Testis (tissue), 2 donors: ENCODE measurements around the gene UCP1.

Experiments
- POLR2A ChIP-seq: fragments of 450-650 bp; IDR thresholded peaks from one replicate; pipeline ENCODE4 v1.6.1; 2017; ENCODE audit warnings: antibody characterized with exemption, mild to moderate bottlenecking, moderate library complexity
- TF ChIP-seq, protein P1 (sequence below), 3 experiments: fragments of 450-650 bp in 2 of 3; fragments of 200-600 bp in 1 of 3; sonication (generic) in 1 of 3; IDR thresholded peaks; one replicate each; pipeline ENCODE4 v1.5.1; 2016 to 2019; ENCODE audit warnings: antibody characterized with exemption in 3 of 3, mild to moderate bottlenecking in 2 of 3, moderate library complexity in 1 of 3

GRCh38 chr4:140523370-140523856 is 45.3 kb downstream of the UCP1 start:
- TF ChIP-seq, protein P1, sequence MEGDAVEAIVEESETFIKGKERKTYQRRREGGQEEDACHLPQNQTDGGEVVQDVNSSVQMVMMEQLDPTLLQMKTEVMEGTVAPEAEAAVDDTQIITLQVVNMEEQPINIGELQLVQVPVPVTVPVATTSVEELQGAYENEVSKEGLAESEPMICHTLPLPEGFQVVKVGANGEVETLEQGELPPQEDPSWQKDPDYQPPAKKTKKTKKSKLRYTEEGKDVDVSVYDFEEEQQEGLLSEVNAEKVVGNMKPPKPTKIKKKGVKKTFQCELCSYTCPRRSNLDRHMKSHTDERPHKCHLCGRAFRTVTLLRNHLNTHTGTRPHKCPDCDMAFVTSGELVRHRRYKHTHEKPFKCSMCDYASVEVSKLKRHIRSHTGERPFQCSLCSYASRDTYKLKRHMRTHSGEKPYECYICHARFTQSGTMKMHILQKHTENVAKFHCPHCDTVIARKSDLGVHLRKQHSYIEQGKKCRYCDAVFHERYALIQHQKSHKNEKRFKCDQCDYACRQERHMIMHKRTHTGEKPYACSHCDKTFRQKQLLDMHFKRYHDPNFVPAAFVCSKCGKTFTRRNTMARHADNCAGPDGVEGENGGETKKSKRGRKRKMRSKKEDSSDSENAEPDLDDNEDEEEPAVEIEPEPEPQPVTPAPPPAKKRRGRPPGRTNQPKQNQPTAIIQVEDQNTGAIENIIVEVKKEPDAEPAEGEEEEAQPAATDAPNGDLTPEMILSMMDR (IDR thresholded peaks at IDR 0.05): no peak
- no peak for TF ChIP-seq POLR2A
